ENCODE data around the gene TMEM202.
"Not testable (repeated sequence)": the region's sequence is repeated elsewhere in the genome, so short reads cannot be mapped to it uniquely, and the experiment has no call there.

TMEM202 gene

GRCh38 chr15:72402726-72403125 lies 4.6 kb downstream of the TMEM202 start:
- no peak for DNase-seq (ENCODE audit: low read depth)

- DNase-seq (ENCODE audit: low read depth) = no peak
Measured at GRCh38 chr15:72404356-72404755, 6.3 kb downstream of the TMEM202 start.

- DNase-seq (ENCODE audit: low read depth) = no peak
Measured at GRCh38 chr15:72404841-72405240, 6.7 kb downstream of the TMEM202 start.

- DNase-seq (ENCODE audit: low read depth) = no peak
Measured at GRCh38 chr15:72406936-72407335, 8.8 kb downstream of the TMEM202 start.

GRCh38 chr15:72411111-72411510 lies 13.0 kb downstream of the TMEM202 start:
- no peak for DNase-seq (ENCODE audit: low read depth)

GRCh38 chr15:72411544-72411943 lies 13.4 kb downstream of the TMEM202 start:
- DNase-seq (ENCODE audit: low read depth) = no peak

- not testable (repeated sequence) for DNase-seq (ENCODE audit: low read depth)
Measured at GRCh38 chr15:72413337-72413736, 15.2 kb downstream of the TMEM202 start.

GRCh38 chr15:72415304-72415703 lies 17.2 kb downstream of the TMEM202 start:
- no peak for DNase-seq (ENCODE audit: low read depth)

GRCh38 chr15:72419768-72420167 lies 21.7 kb downstream of the TMEM202 start:
- DNase-seq (ENCODE audit: low read depth) = not testable (repeated sequence)

GRCh38 chr15:72420576-72420975 lies 22.5 kb downstream of the TMEM202 start:
- no peak for DNase-seq (ENCODE audit: low read depth)

GRCh38 chr15:72421484-72421883 lies 23.4 kb downstream of the TMEM202 start:
- no peak for DNase-seq (ENCODE audit: low read depth)

- no peak for DNase-seq (ENCODE audit: low read depth)
Measured at GRCh38 chr15:72423256-72423655, 25.2 kb downstream of the TMEM202 start.

GRCh38 chr15:72426753-72427152 lies 28.6 kb downstream of the TMEM202 start:
- DNase-seq (ENCODE audit: low read depth) = no peak

GRCh38 chr15:72437650-72438316 lies 39.7 kb downstream of the TMEM202 start:
- DNase-seq (ENCODE audit: low read depth) = no peak

GRCh38 chr15:72442848-72443247 lies 44.7 kb downstream of the TMEM202 start:
- DNase-seq (ENCODE audit: low read depth) = not testable (repeated sequence)

- DNase-seq (ENCODE audit: low read depth) = no peak
Measured at GRCh38 chr15:72445426-72445825, 47.3 kb downstream of the TMEM202 start.

GRCh38 chr15:72450805-72451204 lies 52.7 kb downstream of the TMEM202 start:
- DNase-seq (ENCODE audit: low read depth) = no peak

GRCh38 chr15:72451224-72451623 lies 53.1 kb downstream of the TMEM202 start:
- DNase-seq (ENCODE audit: low read depth) = no peak

GRCh38 chr15:72456684-72457083 lies 58.6 kb downstream of the TMEM202 start:
- DNase-seq (ENCODE audit: low read depth) = no peak

Measured in activated T-helper 1 cell treated with Interleukin-2 at 50 U/mL for 16 hours (primary cell).